HG03175 (cell line): Measurements from ENCODE around the gene COPG1.
"Not testable (repeated sequence)": the region's sequence is repeated elsewhere in the genome, so short reads cannot be mapped to it uniquely, and the experiment has no call there.

Experiments
- ATAC-seq: cut with Tn5 transposase; IDR thresholded peaks from one replicate; pipeline ENCODE4 v1.9.1; 2021; ENCODE audit warnings: mild to moderate bottlenecking, moderate library complexity; ENCODE audit not compliant: unreplicated experiment

Gene COPG1

DNA sequence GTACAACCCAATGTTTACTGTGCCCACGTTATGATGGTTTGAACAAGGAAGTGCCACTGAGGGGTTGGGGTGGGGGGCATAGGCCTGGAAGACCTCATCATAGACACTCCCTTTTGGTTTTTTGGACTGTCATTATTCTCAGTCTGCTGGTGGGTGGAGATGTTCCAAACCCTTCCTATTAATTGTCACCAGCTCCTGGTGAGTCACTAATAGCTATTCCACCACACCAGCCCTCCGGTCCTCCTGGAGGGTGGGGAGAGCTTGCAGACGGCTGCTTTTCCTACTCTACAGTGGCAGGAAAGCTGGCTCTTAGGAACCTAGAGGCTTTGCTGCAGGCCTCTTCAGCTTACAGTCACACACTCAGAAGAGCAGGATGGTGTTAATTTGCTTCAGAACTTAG, 9.0 kb upstream of the COPG1 start:
- no peak for ATAC-seq

DNA sequence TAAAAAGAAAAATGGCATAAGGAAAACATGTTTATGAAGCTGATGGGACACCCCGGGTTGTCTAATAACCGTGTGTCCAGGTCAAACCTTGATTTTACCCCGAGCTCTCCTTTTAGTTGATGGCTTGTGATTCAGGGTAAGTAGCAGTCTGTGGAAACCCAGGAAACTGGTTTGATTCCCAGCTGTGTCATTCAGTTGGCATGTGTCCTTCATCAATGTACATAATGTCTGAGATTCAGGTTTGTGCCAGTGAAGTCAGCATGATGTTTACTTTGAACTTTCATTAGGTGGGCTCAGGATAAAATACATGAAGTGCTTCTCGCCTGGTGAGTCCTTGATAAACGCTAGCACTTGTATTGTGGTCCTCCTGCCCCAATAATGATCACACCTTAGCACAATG, 4.3 kb upstream of the COPG1 start:
- no peak for ATAC-seq

DNA sequence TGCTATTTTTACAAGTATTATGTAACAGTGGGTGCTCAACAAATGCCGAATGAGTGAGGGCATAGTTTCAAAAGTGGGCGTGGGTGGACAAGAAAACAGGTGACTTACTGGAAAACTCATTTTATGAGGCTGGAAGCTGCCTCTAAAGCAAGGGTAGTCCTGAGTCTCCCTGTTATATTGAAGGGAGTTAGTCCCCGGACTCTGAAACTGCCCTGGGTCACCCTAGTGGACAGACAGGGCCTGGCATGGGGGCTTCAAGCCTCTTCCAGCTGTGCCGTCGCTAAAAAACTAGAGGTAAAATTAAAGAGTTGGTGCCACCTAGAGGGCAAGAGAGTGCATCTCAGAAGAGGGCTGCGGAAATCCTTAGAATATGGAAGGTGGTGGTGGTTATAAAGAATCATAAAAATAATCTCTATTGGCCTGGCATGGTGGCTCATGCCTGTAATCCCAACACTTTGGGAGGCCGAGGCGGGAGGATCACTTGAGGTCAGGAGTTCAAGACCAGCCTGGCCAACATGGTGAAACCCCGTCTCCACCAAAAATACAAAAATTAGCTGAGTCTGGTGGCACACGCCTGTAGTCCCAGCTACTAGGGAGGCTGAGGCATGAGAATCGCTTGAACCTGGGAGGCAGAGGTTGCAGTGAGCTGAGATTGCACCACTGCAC, 3.6 kb upstream of the COPG1 start:
- ATAC-seq, result peak; percentile 60

DNA sequence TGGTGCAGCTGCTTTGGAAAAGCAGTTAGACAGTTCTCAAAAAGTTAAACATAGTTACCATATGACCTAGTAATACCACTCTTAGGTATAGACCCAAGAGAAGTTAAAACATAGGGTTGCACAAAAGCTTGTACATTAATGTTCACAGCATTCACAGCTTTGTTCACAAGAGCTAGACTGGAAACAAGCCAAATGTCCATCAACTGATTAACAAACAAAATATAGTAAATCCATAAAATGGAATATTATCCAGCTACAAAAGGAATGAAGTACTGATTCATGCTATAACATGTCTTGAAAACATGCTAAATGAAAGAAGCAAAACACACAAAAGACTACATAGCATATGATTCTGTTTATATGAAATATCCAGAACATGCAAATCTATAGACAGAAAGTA, 2.8 kb upstream of the COPG1 start:
- no peak for ATAC-seq

DNA sequence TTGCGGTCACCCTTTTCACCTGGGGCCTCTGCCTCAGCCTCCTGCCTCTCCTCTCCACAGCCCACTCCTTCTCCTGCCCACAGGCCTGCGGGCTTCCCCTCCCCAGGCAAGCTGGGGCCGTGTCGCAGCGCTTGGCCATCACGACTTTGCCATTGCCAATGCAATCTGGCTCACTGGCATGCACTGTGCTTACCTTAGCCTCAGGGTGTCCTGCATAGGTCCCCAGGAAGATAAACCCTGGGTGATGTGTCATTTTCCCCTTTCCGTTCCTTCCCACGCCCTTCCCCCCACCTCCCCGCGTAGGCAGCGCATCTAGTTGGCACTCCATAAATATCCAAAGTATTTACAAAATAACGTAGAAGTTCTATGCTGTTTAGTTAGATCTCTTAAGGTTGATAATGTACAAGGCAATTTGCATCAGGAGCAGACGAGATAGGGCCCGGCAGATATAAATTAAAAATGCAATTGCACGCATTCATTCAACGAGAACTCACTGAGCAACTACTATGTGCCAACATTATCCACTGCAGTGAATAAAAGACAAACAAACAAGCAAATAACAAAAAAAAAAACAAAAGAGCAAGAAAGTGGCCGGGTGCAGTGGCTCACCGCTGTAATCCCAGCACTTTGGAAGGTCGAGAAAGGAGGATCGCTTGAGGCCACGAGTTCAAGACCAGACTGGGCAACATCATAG, 973 bp upstream of the COPG1 start:
- no peak for ATAC-seq

DNA sequence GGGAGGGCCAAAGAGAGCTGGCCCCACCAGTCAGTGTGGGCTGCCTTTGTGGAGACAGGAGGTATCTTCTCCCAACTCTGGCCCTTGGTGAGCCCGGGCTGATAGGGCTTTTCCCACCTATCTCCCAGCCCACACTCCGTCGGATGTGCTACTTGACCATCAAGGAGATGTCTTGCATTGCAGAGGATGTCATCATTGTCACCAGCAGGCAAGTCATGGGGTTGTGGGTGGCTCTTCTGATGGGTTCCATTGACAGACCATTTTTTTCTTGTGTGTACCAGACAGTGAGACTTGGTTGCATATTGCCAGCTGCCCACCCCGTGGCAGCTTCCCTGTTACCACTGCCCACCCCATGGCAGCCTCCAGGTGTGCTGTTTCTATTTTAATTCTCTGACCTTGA, 3.3 kb downstream of the COPG1 start:
- no peak for ATAC-seq

DNA sequence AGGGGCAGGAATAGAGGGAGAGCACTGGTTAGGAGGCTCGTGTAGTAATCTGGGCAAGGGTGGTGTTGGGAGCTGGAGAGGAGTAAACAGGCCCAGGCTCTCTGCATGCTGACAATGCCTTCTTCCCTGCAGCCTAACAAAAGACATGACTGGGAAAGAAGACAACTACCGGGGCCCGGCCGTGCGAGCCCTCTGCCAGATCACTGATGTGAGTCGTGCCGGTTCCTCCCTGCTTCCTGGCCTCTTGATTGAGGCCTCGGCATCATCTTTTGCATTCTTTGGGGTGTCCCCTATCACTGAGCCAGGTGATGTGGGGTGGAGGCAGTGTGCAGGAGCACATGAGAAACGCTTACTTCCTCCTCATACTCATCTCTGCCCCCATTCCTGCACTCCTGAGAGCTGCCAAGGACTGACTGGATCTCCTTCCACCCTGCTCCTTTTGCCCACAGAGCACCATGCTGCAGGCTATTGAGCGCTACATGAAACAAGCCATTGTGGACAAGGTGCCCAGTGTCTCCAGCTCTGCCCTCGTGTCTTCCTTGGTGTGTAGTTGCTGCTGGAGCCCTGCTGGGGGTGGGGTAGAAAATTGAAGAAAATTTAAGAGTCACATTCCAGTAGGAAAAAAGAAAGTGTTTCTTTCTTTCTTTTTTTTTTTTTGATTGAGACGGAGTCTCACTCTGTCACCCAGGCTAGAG, 5.3 kb downstream of the COPG1 start:
- ATAC-seq, result no peak

DNA sequence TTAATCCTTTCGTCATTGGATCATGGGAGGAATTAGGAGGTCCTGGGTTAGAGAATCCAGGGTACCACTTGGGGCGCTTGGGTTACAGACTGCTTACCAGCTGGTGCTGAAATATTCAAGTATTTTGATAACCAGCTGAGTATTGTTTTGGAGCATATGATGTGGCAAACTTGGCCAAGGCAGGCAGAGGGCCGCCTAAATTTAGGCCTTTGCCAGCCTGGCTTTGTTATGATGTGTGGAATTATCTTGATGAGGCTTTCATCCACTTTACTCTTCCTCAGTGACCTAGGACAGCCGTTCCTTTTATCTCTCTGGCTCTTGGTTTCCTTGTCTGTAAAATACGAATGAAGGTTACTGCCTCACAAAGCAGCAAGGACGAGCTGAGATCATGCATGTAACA, 6.9 kb downstream of the COPG1 start:
- no peak for ATAC-seq

DNA sequence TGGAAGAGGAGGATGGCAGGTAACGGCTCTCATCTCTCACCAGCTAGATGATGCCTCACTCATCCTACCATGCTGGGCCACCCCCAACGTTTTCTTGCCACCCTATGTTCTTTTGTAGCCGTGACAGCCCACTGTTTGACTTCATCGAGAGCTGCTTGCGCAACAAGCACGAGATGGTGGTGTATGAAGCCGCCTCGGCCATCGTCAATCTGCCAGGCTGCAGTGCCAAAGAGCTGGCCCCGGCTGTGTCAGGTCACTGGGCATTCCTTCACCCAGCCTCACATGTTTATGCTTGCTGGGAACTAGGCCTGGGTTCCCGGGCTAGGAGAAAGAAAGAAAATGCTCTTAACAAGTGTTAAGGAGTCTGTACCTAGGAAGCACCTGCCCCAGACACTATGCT, 8.2 kb downstream of the COPG1 start:
- ATAC-seq, result no peak

DNA sequence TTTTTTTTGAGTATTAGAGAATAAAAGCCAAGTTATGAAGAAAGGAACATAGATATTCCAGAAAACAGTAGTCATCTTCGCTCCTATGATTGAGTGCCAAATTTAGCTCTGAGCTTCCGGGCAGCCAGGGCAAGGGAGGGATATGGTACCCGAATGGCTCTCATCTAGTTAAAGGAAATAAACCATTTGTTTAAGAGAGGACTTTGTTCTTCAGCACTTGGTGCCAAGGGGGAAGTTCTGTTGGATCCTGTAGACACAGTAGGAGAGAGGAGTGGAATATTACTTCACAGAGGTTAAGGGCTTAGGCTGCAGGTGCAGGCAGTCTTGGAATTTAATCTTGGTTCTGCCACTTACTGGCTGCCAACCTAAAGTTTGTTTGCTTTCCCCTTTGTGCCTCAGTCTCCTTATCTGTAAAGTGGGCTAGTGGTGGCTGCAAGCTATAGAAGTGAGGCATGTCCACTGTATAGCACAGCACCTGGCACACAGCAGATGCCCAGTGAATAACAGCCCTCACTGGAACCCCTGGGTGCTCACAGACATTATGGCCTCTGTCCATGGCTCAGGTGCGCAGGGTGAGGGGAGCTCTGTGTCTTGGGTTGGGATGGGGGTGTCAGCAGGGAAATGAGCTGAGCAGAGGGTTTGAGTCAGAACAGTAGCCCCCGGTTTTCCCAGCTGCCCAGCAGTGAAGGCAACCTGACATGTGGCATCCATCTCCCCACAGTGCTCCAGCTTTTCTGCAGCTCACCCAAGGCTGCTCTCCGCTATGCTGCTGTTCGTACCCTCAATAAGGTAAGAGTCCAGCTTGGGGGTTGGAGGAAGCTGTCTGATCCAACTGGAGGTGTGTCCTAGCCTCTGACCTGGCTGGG, 10.4 kb downstream of the COPG1 start:
- ATAC-seq, result no peak

DNA sequence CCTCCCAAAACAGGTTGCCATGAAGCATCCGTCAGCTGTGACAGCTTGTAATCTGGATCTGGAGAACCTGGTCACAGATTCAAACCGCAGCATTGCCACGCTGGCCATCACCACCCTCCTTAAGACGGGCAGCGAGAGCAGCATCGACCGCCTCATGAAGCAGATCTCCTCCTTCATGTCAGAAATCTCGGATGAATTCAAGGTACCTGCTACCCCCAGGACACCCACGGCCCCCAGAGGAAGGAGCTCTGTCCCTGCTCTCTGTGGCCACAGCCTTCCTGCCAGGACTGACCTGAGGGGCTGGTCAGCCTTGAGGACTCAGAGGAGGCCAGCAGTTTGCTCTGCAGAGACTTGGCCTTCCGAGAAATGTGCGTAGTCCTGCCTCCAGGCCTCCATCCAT, 11.2 kb downstream of the COPG1 start:
- no peak for ATAC-seq

DNA sequence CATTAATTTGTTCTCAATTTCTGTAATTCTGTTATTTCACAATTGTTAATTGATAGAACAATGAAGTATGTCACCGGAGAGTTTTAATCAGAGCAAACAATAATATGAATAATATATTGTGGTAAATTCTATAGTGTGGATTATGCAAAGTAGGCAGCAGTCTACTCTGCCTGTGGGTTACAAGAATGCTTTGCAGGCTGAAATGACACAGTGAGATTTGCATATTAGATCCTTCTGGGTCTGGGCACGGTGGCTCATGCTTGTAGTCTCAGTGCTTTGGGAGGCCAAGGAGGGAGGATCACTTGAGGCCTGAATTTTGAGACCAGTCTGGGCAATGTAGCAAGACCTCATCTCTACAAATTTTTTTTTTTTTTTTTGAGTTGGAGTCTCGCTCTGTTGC, 12.5 kb downstream of the COPG1 start:
- no peak for ATAC-seq

DNA sequence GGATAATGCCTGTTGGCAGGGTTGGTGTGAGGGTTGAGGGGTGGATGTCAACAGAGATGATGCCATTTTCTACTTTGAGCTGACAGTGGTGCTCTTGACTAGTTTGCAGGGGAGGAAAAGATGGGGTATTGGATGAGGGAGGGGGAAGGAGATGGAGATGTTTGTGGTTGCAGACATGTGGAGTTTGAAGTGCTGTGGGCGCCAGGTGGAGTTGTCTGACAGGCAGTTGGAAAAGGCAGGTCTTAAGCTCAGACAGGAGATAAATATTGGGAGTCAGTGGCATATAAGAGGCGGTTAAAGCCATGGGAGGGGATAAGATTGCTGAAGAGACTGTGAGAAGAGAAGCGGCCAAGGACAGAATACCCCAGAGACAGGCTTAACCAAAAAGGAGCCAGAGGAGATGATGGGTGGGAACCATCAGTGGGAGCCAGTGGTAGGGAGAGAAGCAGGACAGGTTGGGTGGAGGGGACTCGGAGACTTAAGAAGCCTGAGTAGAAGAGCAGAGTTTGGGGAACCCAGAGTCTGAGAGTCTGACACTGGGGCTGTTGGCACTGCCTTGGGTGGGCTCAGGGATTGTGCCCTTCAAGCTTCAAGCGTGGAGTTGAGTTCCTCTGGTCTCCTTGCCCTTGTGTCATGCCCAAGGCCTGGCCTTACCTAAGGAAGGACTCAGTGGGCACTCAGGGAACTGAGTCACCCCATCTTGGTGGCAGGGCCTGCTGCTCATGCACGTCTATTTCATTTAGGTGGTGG, 13.9 kb downstream of the COPG1 start:
- no peak for ATAC-seq

DNA sequence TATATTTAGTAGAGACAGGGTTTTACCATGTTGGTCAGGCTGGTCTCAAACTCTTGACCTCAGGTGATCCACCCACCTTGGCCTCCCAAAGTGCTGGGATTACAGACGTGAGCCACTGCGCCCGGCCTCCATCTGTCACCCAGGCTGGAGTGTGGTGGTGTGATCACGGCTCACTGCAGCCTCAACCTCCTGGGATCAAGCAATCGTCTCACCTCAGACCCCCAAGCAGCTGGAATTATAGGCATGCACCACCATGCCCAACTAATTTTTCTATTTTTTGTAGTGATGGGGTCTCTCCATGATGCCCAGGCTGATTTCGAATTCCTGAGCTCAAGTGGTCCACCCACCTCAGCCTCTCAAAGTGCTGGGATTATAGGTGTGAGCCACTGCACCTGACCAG, 15.6 kb downstream of the COPG1 start:
- ATAC-seq, result not testable (repeated sequence)

DNA sequence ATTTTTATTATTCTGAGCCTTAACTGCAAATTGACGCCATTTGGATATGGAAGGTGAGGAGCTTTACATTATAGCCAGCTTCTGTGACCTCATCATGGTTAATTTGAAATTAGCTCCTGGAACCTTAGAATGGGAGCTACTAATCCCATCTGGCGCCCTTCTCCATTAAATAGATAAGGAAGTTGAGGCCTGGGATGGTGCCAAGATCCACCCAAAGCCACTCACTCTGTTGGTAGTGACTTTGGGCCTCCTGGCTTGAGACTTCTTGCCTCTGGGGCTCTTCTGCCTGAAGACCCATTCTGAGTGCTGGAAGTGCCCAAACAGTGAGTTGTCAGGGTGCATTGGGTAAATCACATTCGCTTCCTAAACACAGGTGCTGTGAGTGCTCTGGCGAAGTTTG, 17.2 kb downstream of the COPG1 start:
- no peak for ATAC-seq

DNA sequence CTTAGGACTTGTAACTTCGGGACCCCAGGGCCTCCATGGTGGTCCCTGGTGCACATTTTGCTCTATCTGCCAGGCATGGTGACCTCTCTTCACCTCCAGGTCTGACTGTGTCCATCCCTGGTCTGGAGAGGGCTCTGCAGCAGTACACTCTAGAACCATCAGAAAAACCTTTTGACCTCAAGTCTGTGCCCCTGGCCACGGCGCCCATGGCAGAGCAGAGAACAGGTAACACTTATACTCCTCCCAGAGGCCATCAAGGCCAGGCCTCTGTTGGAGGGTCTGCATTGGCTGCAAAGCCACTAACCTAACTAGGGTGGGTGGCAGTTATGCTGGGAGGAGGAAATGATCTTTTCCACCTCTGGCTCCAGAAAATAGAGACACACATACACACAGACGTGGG, 19.0 kb downstream of the COPG1 start:
- ATAC-seq, result no peak

DNA sequence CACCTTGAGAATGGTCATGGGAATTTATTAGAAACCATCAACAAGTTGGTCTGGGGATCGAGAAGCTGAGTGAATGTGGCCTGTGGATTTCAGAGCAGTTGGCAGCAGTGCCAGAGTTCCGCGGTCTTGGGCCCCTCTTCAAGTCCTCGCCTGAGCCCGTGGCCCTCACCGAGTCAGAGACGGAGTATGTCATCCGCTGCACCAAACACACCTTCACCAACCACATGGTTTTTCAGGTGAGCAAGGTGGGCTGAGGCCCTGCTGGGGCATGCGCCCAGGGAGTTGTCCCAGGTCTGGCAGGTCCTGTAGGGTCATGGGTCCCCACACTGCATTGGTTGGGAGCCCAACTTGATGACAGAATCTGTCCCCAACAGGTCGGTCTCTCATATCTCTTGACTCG, 22.3 kb downstream of the COPG1 start:
- no peak for ATAC-seq

DNA sequence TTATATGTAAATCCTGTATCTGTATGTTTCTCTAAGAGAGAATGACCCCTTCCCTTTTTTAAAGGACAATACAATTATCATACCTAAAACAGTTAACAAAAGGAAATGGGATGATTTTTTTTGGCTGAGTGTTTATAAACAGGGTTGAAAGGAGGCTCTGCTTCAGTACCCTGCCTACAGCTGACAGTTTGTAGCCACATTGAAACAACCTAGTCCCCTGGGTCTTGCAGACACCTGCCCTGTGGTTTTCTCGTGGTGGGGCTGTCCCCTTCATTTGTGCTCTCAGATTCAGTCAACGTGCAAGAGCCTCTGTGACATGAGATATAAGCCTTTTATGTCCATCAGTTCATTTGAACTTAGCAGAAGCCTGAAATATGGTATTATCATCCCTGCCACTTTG, 27.0 kb downstream of the COPG1 start:
- ATAC-seq, result peak; percentile 86

DNA sequence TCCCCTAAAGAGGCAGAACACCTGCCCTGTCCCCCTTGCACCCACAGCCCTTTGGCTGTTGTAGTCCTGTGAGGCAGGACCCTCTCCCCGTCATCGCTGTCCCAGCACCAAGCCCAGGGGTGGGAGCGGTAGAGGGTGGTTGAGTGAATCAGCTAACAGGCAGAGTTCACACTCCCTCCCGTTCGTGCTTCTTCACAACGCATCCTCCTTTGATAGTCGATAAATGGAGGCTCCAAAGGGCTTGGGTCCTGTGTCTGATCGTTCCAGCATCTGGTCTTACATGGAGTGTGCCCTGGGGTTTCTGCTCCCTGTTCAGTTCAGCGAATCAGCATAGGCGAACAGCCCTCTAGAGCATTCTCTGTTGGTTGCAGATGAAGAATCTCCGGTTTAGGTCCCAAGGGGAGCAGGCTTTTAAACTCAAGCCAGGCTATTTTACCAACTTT, 28.4 kb downstream of the COPG1 start:
- ATAC-seq, result no peak

DNA sequence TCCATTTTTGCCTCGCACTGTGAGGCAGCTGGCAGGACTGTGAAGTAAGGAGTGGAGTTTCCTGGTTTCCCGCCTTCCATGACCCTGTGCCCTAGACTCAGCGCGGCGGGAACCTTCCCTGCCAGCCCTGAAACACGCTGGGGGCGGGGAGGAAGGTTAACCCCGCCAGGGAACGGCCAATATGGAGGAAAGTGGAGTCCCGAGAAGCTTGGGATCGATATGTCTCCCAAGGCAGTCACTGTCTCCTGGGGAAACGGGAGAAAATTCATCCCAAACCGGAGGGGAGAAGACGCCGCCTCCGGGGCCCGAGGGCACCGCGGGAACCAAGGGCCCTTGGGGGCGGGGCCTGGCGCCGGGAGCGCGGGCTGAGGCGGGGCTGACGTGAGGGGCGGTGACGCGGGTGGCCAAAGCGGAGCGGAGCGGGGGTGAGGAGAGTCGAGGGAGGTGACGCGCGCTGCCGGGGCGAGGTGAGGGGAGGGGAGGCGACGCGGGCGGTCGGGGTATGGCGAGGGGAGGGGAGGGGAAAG, 29.1 kb downstream of the COPG1 start, which contains the start of gene HMCES:
Gene HMCES, plus strand, starts transcription at position 432 of the 527 bp plus-strand sequence. CDS start 863 bp downstream, outside the sequence.
- ATAC-seq, result peak; percentile 43
